ENCODE measurements around the gene CCN2.

Gene CCN2

GRCh38 chr6:131946992-131947955 is 3.9 kb downstream of the CCN2 start:
- intact Hi-C loops (cut with DNase I; ENCODE audit: low total_unique reads), result no loop called here
- TF ChIP-seq, protein P1, sequence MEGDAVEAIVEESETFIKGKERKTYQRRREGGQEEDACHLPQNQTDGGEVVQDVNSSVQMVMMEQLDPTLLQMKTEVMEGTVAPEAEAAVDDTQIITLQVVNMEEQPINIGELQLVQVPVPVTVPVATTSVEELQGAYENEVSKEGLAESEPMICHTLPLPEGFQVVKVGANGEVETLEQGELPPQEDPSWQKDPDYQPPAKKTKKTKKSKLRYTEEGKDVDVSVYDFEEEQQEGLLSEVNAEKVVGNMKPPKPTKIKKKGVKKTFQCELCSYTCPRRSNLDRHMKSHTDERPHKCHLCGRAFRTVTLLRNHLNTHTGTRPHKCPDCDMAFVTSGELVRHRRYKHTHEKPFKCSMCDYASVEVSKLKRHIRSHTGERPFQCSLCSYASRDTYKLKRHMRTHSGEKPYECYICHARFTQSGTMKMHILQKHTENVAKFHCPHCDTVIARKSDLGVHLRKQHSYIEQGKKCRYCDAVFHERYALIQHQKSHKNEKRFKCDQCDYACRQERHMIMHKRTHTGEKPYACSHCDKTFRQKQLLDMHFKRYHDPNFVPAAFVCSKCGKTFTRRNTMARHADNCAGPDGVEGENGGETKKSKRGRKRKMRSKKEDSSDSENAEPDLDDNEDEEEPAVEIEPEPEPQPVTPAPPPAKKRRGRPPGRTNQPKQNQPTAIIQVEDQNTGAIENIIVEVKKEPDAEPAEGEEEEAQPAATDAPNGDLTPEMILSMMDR (IDR thresholded peaks at IDR 0.05), result no peak
- Histone ChIP-seq H3K36me3 (peaks cover 5 to 15% (median 14%) of the 10 kb centered on the region in 3 donors), H3K27me3 (no peaks in the 10 kb centered on the region), H3K4me1 (peaks cover 0 to 25% (median 12%) of the 10 kb centered on the region in 4 donors), H3K27ac (peak overlapping the region; percentile 94 to 96), H3K9me3 (no peaks in the 10 kb centered on the region), H3K4me3 (peak overlapping the region; percentile 89)
- no peak for DNase-seq

- no peak overlapping the region for H3K4me3 ChIP-seq
- TF ChIP-seq, protein P1 (IDR thresholded peaks at IDR 0.05), result no peak
- peaks cover 0 to 18% (median 8%) of the 10 kb centered on the region in 4 donors for H3K4me1 ChIP-seq
- peak overlapping the region; percentile 94 to 96 for H3K27ac ChIP-seq
- intact Hi-C loops (cut with DNase I; ENCODE audit: low total_unique reads), result no loop called here
- H3K27me3 ChIP-seq, result no peaks in the 10 kb centered on the region
- H3K9me3 ChIP-seq, result no peaks in the 10 kb centered on the region
- H3K36me3 ChIP-seq, result peaks cover 5 to 15% (median 14%) of the 10 kb centered on the region in 3 donors
- DNase-seq, result no peak
Measured at GRCh38 chr6:131946404-131946991, 4.7 kb downstream of the CCN2 start.

DNA sequence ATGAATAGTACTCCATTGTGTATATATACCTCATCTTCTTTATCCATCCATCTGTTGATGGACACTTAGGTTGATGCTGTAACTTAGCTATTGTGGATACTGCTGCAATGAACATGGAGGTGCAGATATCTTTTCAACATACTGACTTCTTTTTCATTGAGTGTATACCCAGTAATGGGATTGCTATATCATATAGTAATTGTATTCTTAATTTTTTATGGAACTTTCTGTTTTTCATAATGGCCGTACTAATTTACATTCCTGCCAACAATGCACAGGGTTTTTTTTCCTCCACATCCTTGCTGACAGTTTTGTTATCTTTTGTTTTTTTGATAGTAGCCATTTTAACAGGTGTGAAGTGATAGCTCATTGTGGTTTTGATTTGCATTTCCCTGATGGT is 5.2 kb downstream of the CCN2 start:
- H3K9me3 ChIP-seq, result no peaks in the 10 kb centered on the region

DNA sequence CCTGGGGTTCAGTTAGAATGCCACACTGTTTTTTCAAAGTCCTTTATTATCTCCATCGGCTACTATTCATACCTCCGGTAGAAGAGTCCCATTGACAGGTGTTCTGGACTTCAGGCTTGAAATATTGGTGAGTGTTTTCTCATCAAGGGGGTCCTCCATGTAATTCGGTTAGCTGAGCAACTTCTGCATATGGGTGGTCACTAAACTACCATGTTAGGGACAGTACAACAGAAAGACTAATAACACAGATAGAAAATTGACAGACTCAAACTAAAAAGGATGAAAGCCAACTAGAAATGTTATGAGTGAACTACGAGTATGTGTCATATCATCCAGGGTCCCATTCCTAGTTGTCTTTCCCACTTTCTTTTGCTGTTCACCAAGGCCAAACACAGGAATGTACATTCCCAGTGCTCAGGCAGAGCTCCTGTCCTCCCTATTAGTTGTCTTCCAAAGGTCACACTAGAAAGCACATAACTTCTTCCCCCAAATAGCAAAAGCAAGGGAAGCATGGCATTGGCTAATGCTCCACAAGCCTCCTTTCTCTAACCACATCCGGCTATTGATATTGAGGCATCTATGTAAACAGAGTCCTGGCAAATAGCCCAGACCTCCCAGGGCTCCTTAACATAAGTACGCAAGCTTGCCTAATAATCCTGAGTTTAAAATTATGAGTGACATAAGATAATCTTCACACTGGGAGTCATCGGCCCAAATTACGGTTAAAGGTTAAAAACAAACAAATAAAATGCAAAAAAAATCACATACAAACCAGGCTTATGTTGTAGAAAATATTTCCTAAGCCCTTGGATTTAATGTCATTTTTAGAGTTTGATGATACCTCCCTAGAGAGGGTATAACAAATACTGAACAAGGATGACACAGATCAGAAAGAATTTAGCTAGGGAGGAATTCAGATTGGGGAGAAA is 13.2 kb downstream of the CCN2 start:
- DNase-seq, result peak in 1 of 2 donors; percentile 42
- Histone ChIP-seq H3K4me3 (no peak overlapping the region), H3K4me1 (peaks cover 0 to 4% (median 0%) of the 10 kb centered on the region in 4 donors), H3K27ac (no peak overlapping the region), H3K36me3 (no peaks in the 10 kb centered on the region), H3K27me3 (no peaks in the 10 kb centered on the region), H3K9me3 (no peaks in the 10 kb centered on the region)
- TF ChIP-seq, protein P1 (IDR thresholded peaks at IDR 0.05), result no peak
- intact Hi-C loops (cut with DNase I; ENCODE audit: low total_unique reads), result no loop called here

More for the DNA sequence above, 5.2 kb downstream of the CCN2 start:
- peak overlapping the region; percentile 94 to 96 for H3K27ac ChIP-seq
- peaks cover 0 to 17% (median 8%) of the 10 kb centered on the region in 4 donors for H3K4me1 ChIP-seq
- intact Hi-C loops (cut with DNase I; ENCODE audit: low total_unique reads), result no loop called here
- peaks cover 5 to 15% (median 14%) of the 10 kb centered on the region in 3 donors for H3K36me3 ChIP-seq
- no peak overlapping the region for H3K4me3 ChIP-seq
- DNase-seq, result no peak
- no peaks in the 10 kb centered on the region for H3K27me3 ChIP-seq
- TF ChIP-seq, protein P1 (IDR thresholded peaks at IDR 0.05), result no peak

GRCh38 chr6:131937226-131937625 is 13.9 kb downstream of the CCN2 start:
- Histone ChIP-seq H3K27ac (no peak overlapping the region), H3K27me3 (no peaks in the 10 kb centered on the region), H3K4me1 (peaks cover 0 to 4% (median 0%) of the 10 kb centered on the region in 4 donors), H3K36me3 (no peaks in the 10 kb centered on the region), H3K9me3 (no peaks in the 10 kb centered on the region), H3K4me3 (no peak overlapping the region)
- TF ChIP-seq, protein P1 (IDR thresholded peaks at IDR 0.05), result no peak
- intact Hi-C loops (cut with DNase I; ENCODE audit: low total_unique reads), result no loop called here
- DNase-seq, result peak in 1 of 2 donors; percentile 42
